ENCODE results near the gene GPX3.

DNA sequence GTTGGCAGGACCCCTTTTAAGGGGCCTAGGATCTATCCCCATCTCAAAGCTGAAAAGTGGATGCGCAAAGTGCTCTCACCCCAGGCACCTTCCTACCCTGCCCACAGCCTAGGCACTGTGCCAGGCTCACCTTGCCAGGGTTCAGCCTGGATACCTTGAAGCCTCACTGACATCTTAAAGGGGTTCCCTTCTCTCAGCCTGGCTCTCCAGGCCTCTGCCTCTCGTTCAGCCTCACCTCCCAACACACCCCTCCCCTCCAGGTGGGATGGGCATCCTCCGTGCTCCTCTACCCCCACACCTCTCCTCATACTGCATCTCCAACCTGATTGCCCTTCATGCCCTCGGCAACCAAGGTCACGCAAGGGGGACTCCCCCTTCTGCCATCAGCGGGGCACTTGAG is 34.9 kb downstream of the GPX3 start:
- TF ChIP-seq EP300 (IDR thresholded peaks at IDR 0.05; ENCODE audit: low read depth) = no peak
- TF ChIP-seq, protein P1, sequence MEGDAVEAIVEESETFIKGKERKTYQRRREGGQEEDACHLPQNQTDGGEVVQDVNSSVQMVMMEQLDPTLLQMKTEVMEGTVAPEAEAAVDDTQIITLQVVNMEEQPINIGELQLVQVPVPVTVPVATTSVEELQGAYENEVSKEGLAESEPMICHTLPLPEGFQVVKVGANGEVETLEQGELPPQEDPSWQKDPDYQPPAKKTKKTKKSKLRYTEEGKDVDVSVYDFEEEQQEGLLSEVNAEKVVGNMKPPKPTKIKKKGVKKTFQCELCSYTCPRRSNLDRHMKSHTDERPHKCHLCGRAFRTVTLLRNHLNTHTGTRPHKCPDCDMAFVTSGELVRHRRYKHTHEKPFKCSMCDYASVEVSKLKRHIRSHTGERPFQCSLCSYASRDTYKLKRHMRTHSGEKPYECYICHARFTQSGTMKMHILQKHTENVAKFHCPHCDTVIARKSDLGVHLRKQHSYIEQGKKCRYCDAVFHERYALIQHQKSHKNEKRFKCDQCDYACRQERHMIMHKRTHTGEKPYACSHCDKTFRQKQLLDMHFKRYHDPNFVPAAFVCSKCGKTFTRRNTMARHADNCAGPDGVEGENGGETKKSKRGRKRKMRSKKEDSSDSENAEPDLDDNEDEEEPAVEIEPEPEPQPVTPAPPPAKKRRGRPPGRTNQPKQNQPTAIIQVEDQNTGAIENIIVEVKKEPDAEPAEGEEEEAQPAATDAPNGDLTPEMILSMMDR (IDR thresholded peaks at IDR 0.05) = no peak

Measured in transverse colon (tissue), 3 donors.